Astrocyte of the hippocampus (primary cell): ENCODE data around the gene DENND2C.
A peak's percentile ranks its signal among the peaks of the same experiment; 100 is the strongest.

Source experiments
- DNase-seq: peaks from one replicate; pipeline ENCODE4 v3.0.0; 2011; ENCODE audit warnings: low read depth, low spot score

The DENND2C gene

GRCh38 chr1:114549137-114549536 lies 120.7 kb downstream of the DENND2C start:
- DNase-seq = peak; percentile 3

- no peak for DNase-seq
Measured at GRCh38 chr1:114547076-114547475, 122.8 kb downstream of the DENND2C start.

GRCh38 chr1:114545796-114546195 lies 124.1 kb downstream of the DENND2C start:
- no peak for DNase-seq

- DNase-seq = no peak
Measured at GRCh38 chr1:114545315-114545714, 124.5 kb downstream of the DENND2C start.

- no peak for DNase-seq
Measured at GRCh38 chr1:114540821-114541220, 129.0 kb downstream of the DENND2C start.

- no peak for DNase-seq
Measured at GRCh38 chr1:114540272-114540671, 129.6 kb downstream of the DENND2C start.

GRCh38 chr1:114536043-114536442 lies 133.8 kb downstream of the DENND2C start:
- DNase-seq = no peak

- no peak for DNase-seq
Measured at GRCh38 chr1:114535401-114535800, 134.4 kb downstream of the DENND2C start.
